ENCODE results near the gene ALG6.

DNA sequence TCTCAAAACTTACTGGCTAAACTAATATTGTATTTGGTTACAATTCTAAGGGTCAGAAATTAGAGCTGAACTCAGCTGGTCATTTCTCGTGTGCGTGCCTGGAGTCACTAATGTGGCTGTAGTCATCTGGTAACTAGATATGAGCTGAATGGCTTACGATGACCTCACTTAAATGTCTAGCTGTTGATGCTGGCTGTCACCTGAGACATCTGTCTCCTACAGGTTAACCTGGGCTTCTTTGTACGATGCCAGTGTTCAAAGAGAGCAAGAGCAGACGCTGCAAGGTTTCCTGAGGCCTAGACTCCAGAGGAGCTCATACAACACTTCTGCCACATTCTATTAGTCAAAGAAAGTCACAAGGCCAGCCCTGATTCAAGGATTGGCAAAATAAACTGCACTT is 17.1 kb upstream of the ALG6 start:
- no peak for TF ChIP-seq EZH2 (IDR thresholded peaks at IDR 0.05; ENCODE audit: insufficient read depth, poor library complexity, severe bottlenecking)
- TF ChIP-seq EZH2phosphoT487 (IDR thresholded peaks at IDR 0.05; ENCODE audit: insufficient read depth, low read depth), result no peak
